SJSA1 (cell line): ENCODE measurements around the gene PROCA1. TPM values are rescaled to one million over a fixed set of nuclear protein-coding genes. Genes with fewer than 3 reads are reported as not detected.

Experiments
- DNase-seq, 2 experiments: peaks; one replicate each; pipeline ENCODE4 v3.0.0-alpha.2; 2015 to 2020; ENCODE audit warnings: low spot score in 2 of 2, low read depth in 1 of 2
- H3K27ac ChIP-seq: fragments of 250-450 bp; sonication (Bioruptor Pico); 2 replicates; pipeline ENCODE4 v1.5.1; 2020; ENCODE audit warnings: mild to moderate bottlenecking, moderate library complexity
- H3K27me3 ChIP-seq: fragments of 250-450 bp; sonication (Bioruptor Pico); replicated peaks from 2 replicates; pipeline ENCODE4 v1.5.1; 2020; ENCODE audit warnings: mild to moderate bottlenecking, moderate library complexity
- H3K36me3 ChIP-seq: fragments of 250-450 bp; sonication (Bioruptor Pico); 2 replicates; pipeline ENCODE4 v1.5.1; 2020; ENCODE audit warnings: mild to moderate bottlenecking
- H3K4me1 ChIP-seq: fragments of 250-450 bp; sonication (Bioruptor Pico); replicated peaks from 2 replicates; pipeline ENCODE4 v1.6.1; 2021; ENCODE audit warnings: mild to moderate bottlenecking
- H3K4me3 ChIP-seq: fragments of 250-450 bp; sonication (Bioruptor Pico); 2 replicates; pipeline ENCODE4 v1.5.1; 2020; ENCODE audit warnings: mild to moderate bottlenecking
- H3K9me3 ChIP-seq: fragments of 250-450 bp; sonication (Bioruptor Pico); replicated peaks from 2 replicates; pipeline ENCODE4 v1.5.1; 2020; ENCODE audit warnings: mild to moderate bottlenecking
- total RNA-seq: library from RNA; depleted of rRNA; stranded (reverse); fragments of >200 nt; shearing (Covaris generic); gene quantifications from 2 replicates; pipeline ENCODE4 v1.2.3, GENCODE V29; 2014

The PROCA1 gene
- total RNA-seq, 1 experiment from 2014 or later, result 0.53 TPM

DNA sequence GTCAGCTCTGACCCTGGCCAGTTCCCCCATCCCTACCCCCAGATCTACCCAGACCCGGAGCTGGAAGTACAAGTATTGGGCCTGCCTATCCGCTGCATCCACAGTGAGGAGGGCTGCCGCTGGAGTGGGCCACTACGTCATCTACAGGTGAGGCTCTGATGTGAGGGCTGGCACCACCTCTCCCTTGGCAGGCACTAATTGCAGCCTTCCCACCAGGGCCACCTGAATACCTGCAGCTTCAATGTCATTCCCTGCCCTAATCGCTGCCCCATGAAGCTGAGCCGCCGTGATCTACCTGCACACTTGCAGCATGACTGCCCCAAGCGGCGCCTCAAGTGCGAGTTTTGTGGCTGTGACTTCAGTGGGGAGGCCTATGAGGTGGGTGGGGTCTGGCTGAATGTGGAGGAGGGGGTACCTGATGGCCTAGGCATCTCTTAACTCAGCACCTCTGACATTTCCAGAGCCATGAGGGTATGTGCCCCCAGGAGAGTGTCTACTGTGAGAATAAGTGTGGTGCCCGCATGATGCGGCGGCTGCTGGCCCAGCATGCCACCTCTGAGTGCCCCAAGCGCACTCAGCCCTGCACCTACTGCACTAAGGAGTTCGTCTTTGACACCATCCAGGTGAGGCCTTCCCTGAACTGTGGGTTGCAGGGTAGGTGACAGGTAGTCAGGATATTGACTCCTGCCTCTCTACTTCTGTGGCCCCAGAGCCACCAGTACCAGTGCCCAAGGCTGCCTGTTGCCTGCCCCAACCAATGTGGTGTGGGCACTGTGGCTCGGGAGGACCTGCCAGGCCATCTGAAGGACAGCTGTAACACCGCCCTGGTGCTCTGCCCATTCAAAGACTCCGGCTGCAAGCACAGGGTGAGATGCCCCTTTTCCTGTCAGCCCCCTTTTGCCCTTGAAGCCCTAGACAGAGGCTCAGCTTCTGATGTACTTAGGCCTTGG, 36.4 kb upstream of the PROCA1 start:
- no peak overlapping the region for H3K27ac ChIP-seq

GRCh38 chr17:28747051-28747691, 35.5 kb upstream of the PROCA1 start:
- Histone ChIP-seq H3K27me3 (no peaks in the 10 kb centered on the region), H3K27ac (no peak overlapping the region), H3K4me1 (peaks cover 25% of the 10 kb centered on the region), H3K9me3 (no peaks in the 10 kb centered on the region), H3K36me3 (peaks cover 74% of the 10 kb centered on the region), H3K4me3 (no peak overlapping the region)
- DNase-seq, result no peak

More for the DNA sequence above, 36.4 kb upstream of the PROCA1 start:
- H3K27me3 ChIP-seq, result no peaks in the 10 kb centered on the region
- H3K4me3 ChIP-seq, result no peak overlapping the region
- H3K36me3 ChIP-seq, result peaks cover 78% of the 10 kb centered on the region
- peaks cover 18% of the 10 kb centered on the region for H3K4me1 ChIP-seq
- no peak for DNase-seq
- H3K9me3 ChIP-seq, result no peaks in the 10 kb centered on the region

DNA sequence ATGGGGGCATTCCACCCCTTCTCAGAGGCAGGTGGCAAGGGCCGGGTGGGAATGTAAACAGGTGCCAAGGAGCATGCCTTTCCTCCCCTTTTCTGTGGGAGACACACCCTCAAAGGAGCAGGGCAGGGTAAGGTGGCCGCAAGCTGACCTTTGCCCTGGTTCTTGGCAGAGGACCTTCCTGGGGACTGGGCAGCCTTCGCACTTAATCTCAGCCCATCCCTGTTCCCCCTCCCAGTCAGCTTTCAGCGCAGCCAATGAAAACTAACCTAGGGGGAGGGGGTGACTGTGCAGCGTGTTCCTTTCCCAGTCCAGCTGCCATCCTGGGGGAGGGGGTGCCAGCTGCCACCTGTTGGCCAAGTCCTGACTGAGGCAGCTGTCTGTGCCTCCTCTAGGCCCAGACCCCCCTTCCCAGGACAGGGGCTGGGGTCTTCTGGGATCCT, 34.9 kb upstream of the PROCA1 start:
- Histone ChIP-seq H3K9me3 (no peaks in the 10 kb centered on the region), H3K4me3 (no peak overlapping the region), H3K27me3 (no peaks in the 10 kb centered on the region), H3K4me1 (peaks cover 25% of the 10 kb centered on the region), H3K27ac (no peak overlapping the region), H3K36me3 (peaks cover 70% of the 10 kb centered on the region)
- no peak for DNase-seq

- no peak for DNase-seq
- H3K27me3 ChIP-seq, result no peaks in the 10 kb centered on the region
- peaks cover 63% of the 10 kb centered on the region for H3K36me3 ChIP-seq
- H3K9me3 ChIP-seq, result no peaks in the 10 kb centered on the region
- H3K27ac ChIP-seq, result no peak overlapping the region
- H3K4me3 ChIP-seq, result peak overlapping the region; percentile 61
- peaks cover 25% of the 10 kb centered on the region for H3K4me1 ChIP-seq
These were observed 34.2 kb upstream of the PROCA1 start for GRCh38 chr17:28745786-28746411.

- peaks cover 25% of the 10 kb centered on the region for H3K4me1 ChIP-seq
- H3K27me3 ChIP-seq, result no peaks in the 10 kb centered on the region
- peak overlapping the region; percentile 61 for H3K4me3 ChIP-seq
- no peaks in the 10 kb centered on the region for H3K9me3 ChIP-seq
- H3K36me3 ChIP-seq, result peaks cover 55% of the 10 kb centered on the region
- H3K27ac ChIP-seq, result peak overlapping the region; percentile 87
- peak; percentile 68 to 84 for DNase-seq
These were observed 33.5 kb upstream of the PROCA1 start for GRCh38 chr17:28744972-28745785.

DNA sequence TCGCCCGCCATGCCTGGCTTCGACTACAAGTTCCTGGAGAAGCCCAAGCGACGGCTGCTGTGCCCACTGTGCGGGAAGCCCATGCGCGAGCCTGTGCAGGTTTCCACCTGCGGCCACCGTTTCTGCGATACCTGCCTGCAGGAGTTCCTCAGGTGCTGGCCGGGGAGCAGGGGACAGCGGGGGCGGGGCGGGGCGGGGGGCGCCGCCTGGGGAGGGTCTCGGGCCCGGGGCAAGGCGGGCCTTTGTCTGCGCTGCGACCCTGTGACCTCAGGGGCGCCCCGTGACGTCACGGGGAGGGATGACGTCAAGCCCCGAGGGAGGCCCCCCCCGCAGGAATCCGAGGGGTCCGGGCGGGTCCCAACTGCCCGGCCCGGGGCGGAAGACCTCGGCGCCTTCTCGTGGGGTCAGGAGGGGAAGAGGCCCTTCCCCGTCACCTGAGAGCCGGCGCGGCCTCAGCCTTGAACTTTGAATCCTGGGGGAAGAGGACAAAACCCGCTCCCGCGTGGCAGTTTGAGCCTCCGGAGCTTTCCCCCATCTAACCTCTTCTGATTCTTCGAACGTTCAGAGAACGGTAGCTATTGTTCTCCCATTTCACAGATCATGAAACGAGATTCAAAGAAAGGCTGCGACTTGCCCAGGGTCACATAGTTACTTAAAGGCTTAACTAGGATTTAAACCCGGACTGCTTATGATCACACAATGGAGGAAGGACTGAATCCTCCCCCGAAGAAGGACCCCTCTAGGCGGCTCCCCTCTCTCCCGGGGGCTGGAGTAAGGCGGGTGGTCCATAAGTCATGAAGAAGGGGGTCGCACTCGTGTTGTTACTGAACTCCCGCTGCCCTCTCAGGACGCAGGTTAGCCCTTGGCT, 32.6 kb upstream of the PROCA1 start:
- H3K4me1 ChIP-seq, result peaks cover 25% of the 10 kb centered on the region
- peak overlapping the region; percentile 61 for H3K4me3 ChIP-seq
- H3K36me3 ChIP-seq, result peaks cover 48% of the 10 kb centered on the region
- peak; percentile 63 to 70 for DNase-seq
- H3K9me3 ChIP-seq, result no peaks in the 10 kb centered on the region
- H3K27me3 ChIP-seq, result no peaks in the 10 kb centered on the region
- H3K27ac ChIP-seq, result peak overlapping the region; percentile 87

DNA sequence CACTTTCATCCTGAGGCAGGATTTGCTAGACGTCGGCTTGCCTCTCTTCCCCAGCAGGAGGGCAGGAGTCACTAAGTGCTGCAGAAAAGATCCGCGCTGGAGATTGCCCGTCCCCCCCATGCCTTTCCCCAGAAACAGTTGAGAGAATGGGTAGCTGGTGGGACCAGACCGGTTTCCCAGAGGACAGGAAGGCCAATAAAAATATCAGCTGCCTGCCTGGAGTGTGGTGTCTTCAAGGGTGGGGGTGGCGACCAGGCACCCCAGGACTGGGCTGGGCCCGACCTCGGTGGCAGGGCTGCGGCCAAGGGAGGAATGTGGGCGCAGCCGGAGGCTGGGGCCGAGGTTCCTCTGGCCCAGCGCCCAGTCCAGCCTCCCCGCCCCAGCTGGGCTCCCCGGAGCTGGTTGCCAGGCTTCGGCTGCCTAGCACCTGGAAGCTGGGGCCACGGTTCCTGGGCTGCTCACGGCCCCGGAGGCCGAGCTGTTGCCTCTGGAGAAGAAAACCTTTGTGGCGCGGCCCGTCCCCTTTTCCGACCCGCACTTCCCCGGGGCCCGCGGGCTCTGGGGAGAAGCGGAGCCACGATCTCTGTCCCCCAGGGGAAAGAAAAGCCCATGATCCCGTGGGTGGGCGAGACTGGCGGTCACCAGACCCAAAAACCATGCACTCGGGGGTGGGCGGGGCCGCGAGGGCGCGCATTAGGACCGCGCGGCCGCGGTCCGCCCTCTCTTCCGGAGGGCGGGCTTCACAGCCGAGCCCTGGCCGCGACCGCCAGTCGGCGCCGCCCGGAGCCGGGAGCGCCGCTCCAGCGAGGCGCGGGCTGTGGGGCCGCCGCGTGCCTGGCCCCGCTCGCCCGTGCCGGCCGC, 31.8 kb upstream of the PROCA1 start, which contains the start of gene TRAF4:
Gene TRAF4 (plus strand): TSS at position 769 of the 861 bp plus-strand sequence. CDS start 102 bp downstream, outside the sequence.
- Histone ChIP-seq H3K4me1 (peaks cover 25% of the 10 kb centered on the region), H3K4me3 (peak within 1 kb of the TSS; percentile 61), H3K36me3 (peaks cover 40% of the 10 kb centered on the region), H3K27ac (peak within 1 kb of the TSS; percentile 87), H3K27me3 (no peaks in the 10 kb centered on the region), H3K9me3 (no peaks in the 10 kb centered on the region)
- peak; percentile 80 to 89 for DNase-seq

GRCh38 chr17:28741358-28742349, 30.0 kb upstream of the PROCA1 start:
- H3K27ac ChIP-seq, result no peak overlapping the region
- peak in 1 of 2 experiments; percentile 35 for DNase-seq

DNA sequence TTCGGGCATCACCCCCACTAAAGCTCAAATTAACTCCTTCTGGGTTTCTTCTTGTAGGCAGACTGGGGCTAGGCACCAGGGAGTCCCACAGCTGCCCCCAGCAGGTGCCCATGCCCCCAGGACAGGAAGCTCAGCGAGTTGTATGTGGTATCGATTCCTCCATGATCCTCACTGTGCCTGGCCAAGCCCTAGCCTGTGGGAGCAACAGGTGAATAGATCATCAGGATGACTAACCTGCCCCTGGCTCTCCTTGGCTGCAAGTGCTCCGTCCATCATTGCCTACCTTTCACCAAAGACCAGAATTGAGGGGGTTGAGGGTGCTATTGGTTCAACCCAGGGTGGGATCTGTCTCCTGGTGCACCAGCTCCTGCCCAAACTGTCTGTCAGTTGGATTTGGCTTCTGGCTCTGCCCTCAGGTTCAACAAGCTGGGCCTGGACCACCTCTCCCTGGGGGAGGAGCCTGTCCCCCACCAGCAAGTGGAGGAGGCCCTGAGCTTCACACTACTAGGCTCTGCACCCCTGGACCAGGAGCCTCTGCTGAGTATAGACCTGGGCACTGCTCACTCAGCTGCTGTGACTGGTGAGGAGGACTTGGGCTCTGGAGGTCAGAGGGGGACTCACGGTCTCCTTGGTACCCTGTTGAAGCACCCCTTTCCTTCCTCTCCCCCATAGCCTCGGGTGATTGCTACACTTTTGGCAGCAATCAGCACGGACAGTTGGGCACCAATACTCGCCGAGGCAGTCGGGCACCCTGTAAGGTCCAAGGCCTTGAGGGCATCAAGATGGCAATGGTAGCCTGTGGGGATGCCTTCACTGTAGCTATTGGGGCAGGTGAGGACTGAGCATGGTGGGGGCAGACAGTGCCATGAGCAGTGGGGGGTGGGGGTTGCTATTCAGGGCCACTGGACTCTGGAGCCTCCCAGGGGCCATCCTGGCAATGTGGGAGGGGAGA, 29.0 kb upstream of the PROCA1 start:
- Histone ChIP-seq H3K4me3 (no peak overlapping the region), H3K36me3 (peaks cover 12% of the 10 kb centered on the region), H3K9me3 (no peaks in the 10 kb centered on the region), H3K4me1 (peaks cover 19% of the 10 kb centered on the region), H3K27ac (no peak overlapping the region), H3K27me3 (no peaks in the 10 kb centered on the region)
- DNase-seq, result no peak

More at GRCh38 chr17:28741358-28742349, 30.0 kb upstream of the PROCA1 start:
- no peaks in the 10 kb centered on the region for H3K9me3 ChIP-seq
- H3K4me1 ChIP-seq, result peaks cover 25% of the 10 kb centered on the region
- no peaks in the 10 kb centered on the region for H3K27me3 ChIP-seq
- no peak overlapping the region for H3K4me3 ChIP-seq
- peaks cover 21% of the 10 kb centered on the region for H3K36me3 ChIP-seq
